ENCODE data around the gene SPINT3. TPM values are rescaled to one million over a fixed set of nuclear protein-coding genes. Genes with fewer than 3 reads are reported as not detected.

Gene SPINT3
- polyA plus RNA-seq, 2 of the 4 experiments (the other 2 are of a cell fraction): not detected

DNA sequence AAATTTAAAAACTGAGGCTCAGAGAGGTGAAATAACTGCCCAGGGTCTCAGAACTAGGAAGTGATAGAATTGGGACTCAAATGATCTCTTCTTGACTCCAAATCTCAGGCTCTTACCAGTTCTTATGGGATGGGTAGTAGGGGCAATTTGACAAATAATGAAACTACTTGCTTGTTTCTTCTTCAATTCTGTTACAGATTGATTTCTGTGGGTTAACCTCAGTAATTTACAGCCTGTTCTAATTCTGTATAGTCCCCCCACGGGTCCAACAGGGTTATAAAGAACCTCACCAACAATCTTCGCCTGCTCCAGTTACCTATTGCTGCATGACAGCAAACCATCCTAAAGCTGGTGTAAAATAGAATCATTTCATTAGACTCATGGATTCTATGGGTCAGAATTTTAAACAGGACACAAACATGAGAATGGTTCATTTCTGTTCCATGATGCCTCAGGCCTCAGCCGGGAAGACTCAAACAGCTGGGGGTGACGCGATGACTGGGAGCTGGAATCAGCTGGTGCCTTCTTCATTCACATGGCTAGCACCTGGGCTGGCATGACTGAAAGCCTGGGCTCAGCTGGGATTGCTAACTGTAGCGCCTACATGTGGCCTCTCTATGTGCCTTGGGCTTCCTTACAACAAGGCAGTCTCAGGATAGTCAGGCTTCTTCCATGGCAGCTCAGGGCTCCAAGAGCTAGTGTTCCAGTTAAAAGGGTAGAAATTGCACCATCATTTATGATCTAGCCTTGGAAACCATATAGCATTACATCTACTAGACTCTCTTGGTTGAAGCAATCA lies 52.5 kb downstream of the SPINT3 start:
- H3K4me3 ChIP-seq: no peak overlapping the region
- H3K9me3 ChIP-seq: no peaks in the 10 kb centered on the region
- ChIA-PET POLR2A (no interaction called here), CTCF (interaction anchor here (0.8 to 7.4 kb wide), 7 partner anchors 11 to 308 kb away, joined by 3 to 33 read pairs (median 3); no protein-coding TSS in a partner anchor)
- ATAC-seq (no peak), DNase-seq (ENCODE audit: low read depth in 1 of 2, low spot score in 1 of 2) (no peak), FAIRE-seq (no peak)
- no peaks in the 10 kb centered on the region for H3K4me1 ChIP-seq
- no peak overlapping the region for H3K4me2 ChIP-seq
- no peak for TF ChIP-seq RFX5 (IDR thresholded peaks at IDR 0.05)
- no peak for TF ChIP-seq POLR2A (IDR thresholded peaks at IDR 0.05; ENCODE audit: low read length)
- 45% methylated on average over 6 of the region's 6 CpGs for WGBS (ENCODE audit: missing lambda C conversion rate)
- no peak overlapping the region for H3K27ac ChIP-seq

Small RNAs within 50 kb of the gene (small RNA-seq; reads per million reads assigned to genes)
- gene AL031663.1 (0 reads per million in 6 experiments), gene HSPD1P21 (0 reads per million in 6 experiments), gene RNA5SP485 (0 to 0.35 (median 0) reads per million in 6 experiments)

Other genes starting within 250 kb of the SPINT3 start
- gene RBPJL, start 208.8 kb downstream of the SPINT3 start, polyA plus RNA-seq (2011; rRNA removed): not detected in 2 replicates
- not detected in 3 replicates for gene RBPJL, start 208.8 kb downstream of the SPINT3 start, polyA plus RNA-seq (2017; fragmentation: RNase III; extraction: RNeasy Plus Mini Kit Qiagen cat#74134 plus additional on column Dnase treatment)
- 0.04 TPM in 1 of 2 replicates, not detected in the other for gene MATN4, start 207.3 kb downstream of the SPINT3 start, polyA plus RNA-seq (2011; rRNA removed)
- gene MATN4, start 207.3 kb downstream of the SPINT3 start, polyA plus RNA-seq (2017; fragmentation: RNase III; extraction: RNeasy Plus Mini Kit Qiagen cat#74134 plus additional on column Dnase treatment): 0.05 to 0.08 TPM (median 0.05 TPM) in 3 replicates
- 27.4 and 29.0 TPM in 2 replicates for gene SDC4, start 167.2 kb downstream of the SPINT3 start, polyA plus RNA-seq (2011; rRNA removed)
- gene SDC4, start 167.2 kb downstream of the SPINT3 start, polyA plus RNA-seq (2017; fragmentation: RNase III; extraction: RNeasy Plus Mini Kit Qiagen cat#74134 plus additional on column Dnase treatment): 35.6 to 40.2 TPM (median 39.2 TPM) in 3 replicates
- gene SYS1, start 152.5 kb downstream of the SPINT3 start, polyA plus RNA-seq (2011; rRNA removed): 27.6 and 30.5 TPM in 2 replicates
- gene SYS1, start 152.5 kb downstream of the SPINT3 start, polyA plus RNA-seq (2017; fragmentation: RNase III; extraction: RNeasy Plus Mini Kit Qiagen cat#74134 plus additional on column Dnase treatment): 20.2 to 20.5 TPM (median 20.2 TPM) in 3 replicates
- not detected in 2 replicates for gene TP53TG5, start 137.3 kb downstream of the SPINT3 start, polyA plus RNA-seq (2011; rRNA removed)
- not detected in 3 replicates for gene TP53TG5, start 137.3 kb downstream of the SPINT3 start, polyA plus RNA-seq (2017; fragmentation: RNase III; extraction: RNeasy Plus Mini Kit Qiagen cat#74134 plus additional on column Dnase treatment)
- gene DBNDD2, start 107.3 kb downstream of the SPINT3 start, polyA plus RNA-seq (2011; rRNA removed): 20.9 and 31.1 TPM in 2 replicates
- 6.2 to 6.5 TPM (median 6.3 TPM) in 3 replicates for gene DBNDD2, start 107.3 kb downstream of the SPINT3 start, polyA plus RNA-seq (2017; fragmentation: RNase III; extraction: RNeasy Plus Mini Kit Qiagen cat#74134 plus additional on column Dnase treatment)
- 60.3 and 79.6 TPM in 2 replicates for gene PIGT, start 99.5 kb downstream of the SPINT3 start, polyA plus RNA-seq (2011; rRNA removed)
- 62.0 to 71.8 TPM (median 66.2 TPM) in 3 replicates for gene PIGT, start 99.5 kb downstream of the SPINT3 start, polyA plus RNA-seq (2017; fragmentation: RNase III; extraction: RNeasy Plus Mini Kit Qiagen cat#74134 plus additional on column Dnase treatment)
- not detected in 2 replicates for gene WFDC2, start 45.9 kb downstream of the SPINT3 start, polyA plus RNA-seq (2011; rRNA removed)
- gene WFDC2, start 45.9 kb downstream of the SPINT3 start, polyA plus RNA-seq (2017; fragmentation: RNase III; extraction: RNeasy Plus Mini Kit Qiagen cat#74134 plus additional on column Dnase treatment): 0.22 TPM in 1 of 3 replicates, not detected in the others
- gene WFDC6, start 23.9 kb upstream of the SPINT3 start, polyA plus RNA-seq (2011; rRNA removed): not detected in 2 replicates
- not detected in 3 replicates for gene WFDC6, start 23.9 kb upstream of the SPINT3 start, polyA plus RNA-seq (2017; fragmentation: RNase III; extraction: RNeasy Plus Mini Kit Qiagen cat#74134 plus additional on column Dnase treatment)
- not detected in 2 replicates for gene EPPIN, start 31.8 kb upstream of the SPINT3 start, polyA plus RNA-seq (2011; rRNA removed)
- gene EPPIN, start 31.8 kb upstream of the SPINT3 start, polyA plus RNA-seq (2017; fragmentation: RNase III; extraction: RNeasy Plus Mini Kit Qiagen cat#74134 plus additional on column Dnase treatment): not detected in 3 replicates
- not detected in 2 replicates for gene WFDC8, start 63.7 kb upstream of the SPINT3 start, polyA plus RNA-seq (2011; rRNA removed)
- gene WFDC8, start 63.7 kb upstream of the SPINT3 start, polyA plus RNA-seq (2017; fragmentation: RNase III; extraction: RNeasy Plus Mini Kit Qiagen cat#74134 plus additional on column Dnase treatment): not detected in 3 replicates
- not detected in 2 replicates for gene WFDC10A, start 114.1 kb upstream of the SPINT3 start, polyA plus RNA-seq (2011; rRNA removed)
- gene WFDC10A, start 114.1 kb upstream of the SPINT3 start, polyA plus RNA-seq (2017; fragmentation: RNase III; extraction: RNeasy Plus Mini Kit Qiagen cat#74134 plus additional on column Dnase treatment): not detected in 3 replicates
- not detected in 2 replicates for gene WFDC9, start 115.7 kb upstream of the SPINT3 start, polyA plus RNA-seq (2011; rRNA removed)
- gene WFDC9, start 115.7 kb upstream of the SPINT3 start, polyA plus RNA-seq (2017; fragmentation: RNase III; extraction: RNeasy Plus Mini Kit Qiagen cat#74134 plus additional on column Dnase treatment): not detected in 3 replicates
- gene WFDC11, start 154.6 kb upstream of the SPINT3 start, polyA plus RNA-seq (2011; rRNA removed): not detected in 2 replicates
- not detected in 3 replicates for gene WFDC11, start 154.6 kb upstream of the SPINT3 start, polyA plus RNA-seq (2017; fragmentation: RNase III; extraction: RNeasy Plus Mini Kit Qiagen cat#74134 plus additional on column Dnase treatment)
- gene WFDC13, start 186.4 kb upstream of the SPINT3 start, polyA plus RNA-seq (2011; rRNA removed): not detected in 2 replicates
- gene WFDC13, start 186.4 kb upstream of the SPINT3 start, polyA plus RNA-seq (2017; fragmentation: RNase III; extraction: RNeasy Plus Mini Kit Qiagen cat#74134 plus additional on column Dnase treatment): not detected in 3 replicates
- not detected in 2 replicates for gene WFDC10B, start 189.4 kb upstream of the SPINT3 start, polyA plus RNA-seq (2011; rRNA removed)
- gene WFDC10B, start 189.4 kb upstream of the SPINT3 start, polyA plus RNA-seq (2017; fragmentation: RNase III; extraction: RNeasy Plus Mini Kit Qiagen cat#74134 plus additional on column Dnase treatment): not detected in 3 replicates
- gene SPINT4, start 206.7 kb upstream of the SPINT3 start, polyA plus RNA-seq (2011; rRNA removed): not detected in 2 replicates
- not detected in 3 replicates for gene SPINT4, start 206.7 kb upstream of the SPINT3 start, polyA plus RNA-seq (2017; fragmentation: RNase III; extraction: RNeasy Plus Mini Kit Qiagen cat#74134 plus additional on column Dnase treatment)

All from A549 (cell line).